Caco-2 (cell line): ENCODE data around the gene NDST4. TPM values are rescaled to one million over a fixed set of nuclear protein-coding genes. Genes with fewer than 3 reads are reported as not detected.

ENCODE experiments used
- BruUV-seq: library from RNA; stranded (reverse); fragments of 400-500 nt; replicated peaks from 2 replicates; lab custom pipeline; 2021; lab: Mats Ljungman, UMichigan
- CTCF ChIA-PET: fragments of 300-600 bp; sonication (Branson Sonifier 250); formaldehyde crosslinking; loops from one replicate; lab custom pipeline; 2022; ENCODE audit warnings: antibody characterized with exemption; lab: Charles Lee
- POLR2A ChIA-PET: fragments of 300-600 bp; sonication (Branson Sonifier 250); formaldehyde crosslinking; loops from one replicate; lab custom pipeline; 2022; ENCODE audit warnings: antibody characterized with exemption; lab: Charles Lee
- DNase-seq, 2 experiments: peaks; one replicate each; pipeline versions ENCODE4 v3.0.0 to v3.0.0-alpha.2; 2020 to 2022
- H3K27me3 ChIP-seq: replicated peaks from 2 replicates; pipeline ENCODE4 v1.6.0; 2011; ENCODE audit warnings: low read length; ENCODE audit not compliant: control insufficient read depth, insufficient read depth
- H3K36me3 ChIP-seq: 2 replicates; pipeline ENCODE4 v1.5.1; 2011; ENCODE audit warnings: low read length; ENCODE audit not compliant: control insufficient read depth, insufficient read depth
- H3K4me1 ChIP-seq: fragments of 250-450 bp; sonication (Bioruptor Pico); 2 replicates; pipeline ENCODE4 v1.5.1; 2020; ENCODE audit warnings: mild to moderate bottlenecking
- H3K4me3 ChIP-seq: 2 replicates; pipeline ENCODE4 v1.5.1; 2011; ENCODE audit warnings: low read depth, mild to moderate bottlenecking, control low read depth, low read length
- H3K9me3 ChIP-seq: fragments of 250-450 bp; sonication (Bioruptor Pico); 2 replicates; pipeline ENCODE4 v1.5.1; 2020; ENCODE audit warnings: mild to moderate bottlenecking, moderate library complexity
- H3K27ac Mint-ChIP-seq: one replicate; pipeline ENCODE4 v1.8.0; 2022; ENCODE audit warnings: mixed read lengths; ENCODE audit not compliant: unreplicated experiment
- H3K27me3 Mint-ChIP-seq: one replicate; pipeline ENCODE4 v1.8.0; 2022; ENCODE audit warnings: mixed read lengths; ENCODE audit not compliant: insufficient read depth, unreplicated experiment
- H3K36me3 Mint-ChIP-seq: one replicate; pipeline ENCODE4 v1.8.0; 2022; ENCODE audit warnings: mild to moderate bottlenecking, mixed read lengths; ENCODE audit not compliant: insufficient read depth, unreplicated experiment
- H3K4me1 Mint-ChIP-seq: one replicate; pipeline ENCODE4 v1.8.0; 2022; ENCODE audit warnings: low read depth, mixed read lengths; ENCODE audit not compliant: unreplicated experiment
- H3K4me3 Mint-ChIP-seq: one replicate; pipeline ENCODE4 v1.8.0; 2022; ENCODE audit warnings: mild to moderate bottlenecking, moderate library complexity, mixed read lengths; ENCODE audit not compliant: unreplicated experiment
- H3K9me3 Mint-ChIP-seq: one replicate; pipeline ENCODE4 v1.8.0; 2022; ENCODE audit warnings: mixed read lengths; ENCODE audit not compliant: unreplicated experiment
- CTCF ChIP-seq, 2 experiments: fragments of 200-600 bp in 1 of 2; IDR thresholded peaks; 1 replicate in 1 of 2; 2 replicates in 1 of 2; pipeline versions ENCODE4 v1.5.1 to v1.8.0; 2011 to 2022; ENCODE audit warnings: antibody characterized with exemption in 1 of 2, control low read depth in 1 of 2, inconsistent platforms in 1 of 2, low read depth in 1 of 2, low read length in 1 of 2, mild to moderate bottlenecking in 1 of 2, moderate library complexity in 1 of 2; ENCODE audit not compliant: insufficient read depth in 1 of 2, severe bottlenecking in 1 of 2, unreplicated experiment in 1 of 2
- intact Hi-C: fragments of 100-400 bp; cut with micrococcal nuclease; formaldehyde crosslinking; loops from one replicate; pipeline ENCODE4 v1.10.0; 2022; ENCODE audit not compliant: unreplicated experiment
- total RNA-seq: library from RNA; stranded (reverse); gene quantifications from 2 replicates; pipeline ENCODE4 v1.2.3, GENCODE V29; 2022

NDST4 gene
- total RNA-seq, 1 experiment from 2014 or later = 4.4 TPM

DNA sequence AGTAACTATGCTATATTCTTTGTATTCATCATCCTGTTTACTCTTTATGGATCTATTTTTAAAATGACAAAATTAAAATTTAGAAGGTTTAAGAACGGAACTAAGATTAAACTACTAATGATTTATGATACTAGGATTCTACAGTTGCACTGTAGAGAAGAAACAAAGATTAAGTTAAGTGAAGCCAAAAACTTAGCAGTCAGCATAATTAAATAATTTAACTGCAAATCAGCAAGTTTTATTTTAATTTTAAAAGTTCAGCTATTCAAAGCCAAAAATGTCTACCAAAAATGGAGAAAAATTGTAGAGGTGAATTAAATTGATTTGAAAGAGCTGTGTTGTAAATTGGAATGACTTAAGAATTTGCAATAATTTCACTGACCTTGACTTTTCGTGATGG is 30.8 kb downstream of the NDST4 start:
- no peak for DNase-seq
- no peaks in the 10 kb centered on the region for H3K36me3 Mint-ChIP-seq
- Histone ChIP-seq H3K9me3 (no peaks in the 10 kb centered on the region), H3K36me3 (no peaks in the 10 kb centered on the region), H3K4me3 (no peak overlapping the region), H3K27me3 (no peaks in the 10 kb centered on the region), H3K4me1 (no peaks in the 10 kb centered on the region)
- no peak overlapping the region for H3K4me3 Mint-ChIP-seq
- no peaks in the 10 kb centered on the region for H3K27me3 Mint-ChIP-seq
- ChIA-PET POLR2A (no interaction called here), CTCF (no interaction called here)
- H3K27ac Mint-ChIP-seq = no peak overlapping the region
- TF ChIP-seq CTCF (IDR thresholded peaks at IDR 0.05; ENCODE audit: insufficient read depth in 1 of 2, low read depth in 1 of 2, low read length in 1 of 2, severe bottlenecking in 1 of 2, unreplicated experiment in 1 of 2) = no peak
- H3K9me3 Mint-ChIP-seq = no peaks in the 10 kb centered on the region
- no TSS peak for BruUV-seq
- no peaks in the 10 kb centered on the region for H3K4me1 Mint-ChIP-seq
- intact Hi-C loops = no loop called here

DNA sequence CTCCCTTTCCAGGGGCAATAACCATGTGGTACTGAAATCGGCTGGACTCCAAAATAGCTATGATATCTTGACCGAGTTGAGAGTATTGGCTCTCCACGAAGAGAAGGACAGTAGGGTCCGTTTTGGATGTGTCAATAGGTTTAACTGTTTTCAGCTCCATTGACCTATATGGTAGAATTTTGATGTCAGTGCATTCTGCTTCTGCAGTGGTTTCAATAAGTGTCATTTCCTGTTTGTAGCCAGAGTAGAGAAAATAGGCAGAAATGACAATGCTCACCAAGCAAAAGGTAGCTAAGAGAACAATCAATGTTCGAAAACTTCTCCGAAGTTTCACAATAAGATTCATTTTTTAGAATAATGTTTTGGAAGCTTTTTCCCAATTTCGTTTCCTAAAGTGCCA is 36.7 kb downstream of the NDST4 start:
- H3K27me3 Mint-ChIP-seq = peaks cover 3% of the 10 kb centered on the region
- no peak overlapping the region for H3K4me3 Mint-ChIP-seq
- no peak overlapping the region for H3K4me3 ChIP-seq
- no peaks in the 10 kb centered on the region for H3K36me3 Mint-ChIP-seq
- ChIA-PET CTCF (no interaction called here), POLR2A (no interaction called here)
- TF ChIP-seq CTCF (IDR thresholded peaks at IDR 0.05; ENCODE audit: insufficient read depth in 1 of 2, low read depth in 1 of 2, low read length in 1 of 2, severe bottlenecking in 1 of 2, unreplicated experiment in 1 of 2) = no peak
- H3K4me1 Mint-ChIP-seq = no peaks in the 10 kb centered on the region
- H3K27me3 ChIP-seq = no peaks in the 10 kb centered on the region
- BruUV-seq = no TSS peak
- intact Hi-C loops = no loop called here
- H3K36me3 ChIP-seq = no peaks in the 10 kb centered on the region
- no peaks in the 10 kb centered on the region for H3K4me1 ChIP-seq
- DNase-seq = no peak
- no peak overlapping the region for H3K27ac Mint-ChIP-seq
- no peaks in the 10 kb centered on the region for H3K9me3 Mint-ChIP-seq
- no peaks in the 10 kb centered on the region for H3K9me3 ChIP-seq

DNA sequence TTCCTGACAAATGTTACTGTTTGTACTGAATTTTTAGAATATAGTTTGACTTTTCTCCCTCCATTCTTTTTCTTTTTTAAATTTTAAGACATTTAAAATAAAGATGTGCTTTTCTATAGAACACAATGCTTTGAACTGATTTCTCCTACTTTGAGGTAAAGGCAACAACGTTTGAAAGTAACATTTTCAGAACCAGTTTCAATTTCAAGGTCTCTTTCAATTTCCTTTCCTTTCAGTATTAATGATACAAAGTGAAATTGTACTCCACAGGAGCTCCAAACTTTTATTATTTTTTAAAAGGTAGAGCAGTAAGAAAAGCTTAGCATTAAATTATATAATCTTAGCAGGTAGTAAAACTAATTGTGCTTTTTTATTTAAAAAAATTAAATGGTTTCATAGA is 54.9 kb downstream of the NDST4 start:
- no peaks in the 10 kb centered on the region for H3K27me3 ChIP-seq
- H3K4me1 ChIP-seq = no peaks in the 10 kb centered on the region
- POLR2A ChIA-PET = no interaction called here
- no peak for DNase-seq
- intact Hi-C loops = no loop called here
- no peaks in the 10 kb centered on the region for H3K9me3 Mint-ChIP-seq
- no peaks in the 10 kb centered on the region for H3K36me3 Mint-ChIP-seq
- no peaks in the 10 kb centered on the region for H3K9me3 ChIP-seq
- no TSS peak for BruUV-seq
- no peak overlapping the region for H3K4me3 Mint-ChIP-seq
- no peak for TF ChIP-seq CTCF (IDR thresholded peaks at IDR 0.05; ENCODE audit: insufficient read depth in 1 of 2, low read depth in 1 of 2, low read length in 1 of 2, severe bottlenecking in 1 of 2, unreplicated experiment in 1 of 2)
- no peak overlapping the region for H3K4me3 ChIP-seq
- no peak overlapping the region for H3K27ac Mint-ChIP-seq
- no peaks in the 10 kb centered on the region for H3K36me3 ChIP-seq
- H3K4me1 Mint-ChIP-seq = no peaks in the 10 kb centered on the region
- H3K27me3 Mint-ChIP-seq = peaks cover 9% of the 10 kb centered on the region
- CTCF ChIA-PET = no interaction called here
